Tibial artery (tissue), 4 donors: ENCODE results near the gene ZBTB7A.

Source experiments
- DNase-seq, 2 donors: peaks; one replicate each; pipeline ENCODE4 v3.0.0-alpha.2; 2019
- H3K27ac ChIP-seq, 2 donors: fragments of 200-600 bp; sonication (generic) in 1 of 2; 1 replicate in 1 of 2; 2 replicates in 1 of 2; pipeline ENCODE4 v1.5.1; 2018 to 2019; ENCODE audit warnings: mild to moderate bottlenecking in 1 of 2
- H3K27me3 ChIP-seq, 2 donors: fragments of 200-600 bp; sonication (generic) in 1 of 2; one replicate each; pipeline versions ENCODE4 v1.5.1 to v1.6.0; 2016 to 2019
- H3K36me3 ChIP-seq, 3 donors: fragments of 200-600 bp; sonication (generic) in 2 of 3; one replicate each; pipeline ENCODE4 v1.5.1; 2016 to 2019; ENCODE audit warnings: mild to moderate bottlenecking in 2 of 3
- H3K4me1 ChIP-seq, 4 donors: fragments of 200-600 bp; sonication (generic) in 2 of 4; 1 replicate in 3 of 4; 2 replicates in 1 of 4; pipeline ENCODE4 v1.5.1; 2016 to 2019
- H3K4me3 ChIP-seq, 2 donors: fragments of 200-600 bp; sonication (generic) in 1 of 2; 1 replicate in 1 of 2; 2 replicates in 1 of 2; pipeline ENCODE4 v1.5.1; 2018 to 2019; ENCODE audit warnings: mild to moderate bottlenecking in 2 of 2
- H3K9me3 ChIP-seq, 3 donors: fragments of 200-600 bp; sonication (generic) in 1 of 3; one replicate each; pipeline ENCODE4 v1.5.1; 2016 to 2019
- intact Hi-C: fragments of 100-400 bp; cut with DNase I; formaldehyde crosslinking; loops from one replicate; pipeline ENCODE4 v1.15.0; 2023; ENCODE audit warnings: low total_unique reads
- TF ChIP-seq, protein P1 (sequence below), 2 experiments: fragments of 200-600 bp in 1 of 2; fragments of 450-650 bp in 1 of 2; IDR thresholded peaks; one replicate each; pipeline ENCODE4 v1.5.1; 2017 to 2019; ENCODE audit warnings: antibody characterized with exemption in 2 of 2, mild to moderate bottlenecking in 1 of 2, moderate library complexity in 1 of 2

ZBTB7A gene

DNA sequence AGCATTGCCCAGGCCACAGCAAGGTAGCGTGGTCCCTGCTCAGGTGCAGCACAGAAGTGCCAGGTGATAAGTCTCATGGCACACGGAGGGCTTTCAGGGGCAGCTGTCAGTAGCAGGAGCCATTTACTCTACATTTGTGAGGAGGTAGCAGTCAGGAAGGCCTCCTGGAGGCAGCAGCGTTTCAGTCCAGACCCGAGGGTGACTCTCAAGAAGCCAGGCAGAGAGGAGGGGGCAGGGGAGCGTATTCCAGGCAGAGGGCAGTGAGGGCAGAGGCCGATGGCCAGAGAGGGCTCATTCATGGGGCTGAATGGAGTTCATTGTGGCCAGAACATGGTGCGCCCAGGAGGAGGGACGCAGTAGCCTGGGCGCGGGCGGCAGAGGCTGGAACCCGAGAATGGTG is 50.2 kb downstream of the ZBTB7A start:
- no peak overlapping the region for H3K4me3 ChIP-seq
- H3K9me3 ChIP-seq = no peaks in the 10 kb centered on the region
- TF ChIP-seq, protein P1, sequence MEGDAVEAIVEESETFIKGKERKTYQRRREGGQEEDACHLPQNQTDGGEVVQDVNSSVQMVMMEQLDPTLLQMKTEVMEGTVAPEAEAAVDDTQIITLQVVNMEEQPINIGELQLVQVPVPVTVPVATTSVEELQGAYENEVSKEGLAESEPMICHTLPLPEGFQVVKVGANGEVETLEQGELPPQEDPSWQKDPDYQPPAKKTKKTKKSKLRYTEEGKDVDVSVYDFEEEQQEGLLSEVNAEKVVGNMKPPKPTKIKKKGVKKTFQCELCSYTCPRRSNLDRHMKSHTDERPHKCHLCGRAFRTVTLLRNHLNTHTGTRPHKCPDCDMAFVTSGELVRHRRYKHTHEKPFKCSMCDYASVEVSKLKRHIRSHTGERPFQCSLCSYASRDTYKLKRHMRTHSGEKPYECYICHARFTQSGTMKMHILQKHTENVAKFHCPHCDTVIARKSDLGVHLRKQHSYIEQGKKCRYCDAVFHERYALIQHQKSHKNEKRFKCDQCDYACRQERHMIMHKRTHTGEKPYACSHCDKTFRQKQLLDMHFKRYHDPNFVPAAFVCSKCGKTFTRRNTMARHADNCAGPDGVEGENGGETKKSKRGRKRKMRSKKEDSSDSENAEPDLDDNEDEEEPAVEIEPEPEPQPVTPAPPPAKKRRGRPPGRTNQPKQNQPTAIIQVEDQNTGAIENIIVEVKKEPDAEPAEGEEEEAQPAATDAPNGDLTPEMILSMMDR (IDR thresholded peaks at IDR 0.05) = no peak
- H3K27me3 ChIP-seq = no peaks in the 10 kb centered on the region
- intact Hi-C loops = no loop called here
- no peak for DNase-seq
- peak overlapping the region in 1 of 2 donors; percentile 66 for H3K27ac ChIP-seq
- H3K36me3 ChIP-seq = peaks cover 12 to 40% (median 38%) of the 10 kb centered on the region in 3 donors
- H3K4me1 ChIP-seq = peaks cover 0 to 42% (median 29%) of the 10 kb centered on the region in 4 donors

DNA sequence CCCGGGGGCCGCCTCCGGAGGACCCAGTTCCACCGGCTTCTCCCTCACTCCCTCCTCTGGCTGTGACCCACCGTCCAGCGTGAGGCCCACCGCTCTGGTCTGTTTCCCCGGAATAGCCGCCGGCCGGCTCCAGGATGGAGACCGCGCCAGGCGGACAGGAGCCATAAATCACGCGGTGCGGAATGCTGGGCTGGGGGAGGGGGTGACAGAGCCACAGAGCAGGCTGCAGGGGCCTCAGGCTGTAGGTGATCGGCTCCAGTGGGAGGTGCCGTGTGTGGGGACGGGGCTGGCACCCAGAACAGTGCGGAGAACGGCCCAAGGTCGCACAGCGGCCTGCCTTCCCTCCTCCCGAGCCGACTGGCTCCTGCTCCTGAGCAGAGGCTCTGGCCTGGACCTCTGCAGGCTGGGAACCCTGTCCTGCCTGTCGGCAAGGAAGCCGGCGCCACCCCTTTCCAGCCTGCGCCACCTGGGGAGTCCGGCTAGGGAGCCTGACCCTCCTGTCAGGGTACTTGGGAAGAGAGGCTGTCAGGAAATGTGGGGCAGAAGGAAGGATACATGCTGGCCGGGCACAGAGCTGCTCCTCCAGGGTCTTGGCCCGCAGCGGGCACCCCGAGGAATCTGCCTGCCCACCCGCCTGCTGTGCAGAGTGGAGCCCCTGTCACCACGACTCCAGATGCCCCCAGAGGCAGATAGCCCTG is 50.8 kb downstream of the ZBTB7A start:
- intact Hi-C loops = no loop called here
- TF ChIP-seq, protein P1 (IDR thresholded peaks at IDR 0.05) = no peak
- no peak for DNase-seq
- H3K4me1 ChIP-seq = peaks cover 0 to 48% (median 35%) of the 10 kb centered on the region in 4 donors
- H3K4me3 ChIP-seq = peak overlapping the region; percentile 14 to 33
- H3K27me3 ChIP-seq = no peaks in the 10 kb centered on the region
- H3K27ac ChIP-seq = peak overlapping the region; percentile 66
- H3K36me3 ChIP-seq = peaks cover 12 to 43% (median 40%) of the 10 kb centered on the region in 3 donors
- no peaks in the 10 kb centered on the region for H3K9me3 ChIP-seq

DNA sequence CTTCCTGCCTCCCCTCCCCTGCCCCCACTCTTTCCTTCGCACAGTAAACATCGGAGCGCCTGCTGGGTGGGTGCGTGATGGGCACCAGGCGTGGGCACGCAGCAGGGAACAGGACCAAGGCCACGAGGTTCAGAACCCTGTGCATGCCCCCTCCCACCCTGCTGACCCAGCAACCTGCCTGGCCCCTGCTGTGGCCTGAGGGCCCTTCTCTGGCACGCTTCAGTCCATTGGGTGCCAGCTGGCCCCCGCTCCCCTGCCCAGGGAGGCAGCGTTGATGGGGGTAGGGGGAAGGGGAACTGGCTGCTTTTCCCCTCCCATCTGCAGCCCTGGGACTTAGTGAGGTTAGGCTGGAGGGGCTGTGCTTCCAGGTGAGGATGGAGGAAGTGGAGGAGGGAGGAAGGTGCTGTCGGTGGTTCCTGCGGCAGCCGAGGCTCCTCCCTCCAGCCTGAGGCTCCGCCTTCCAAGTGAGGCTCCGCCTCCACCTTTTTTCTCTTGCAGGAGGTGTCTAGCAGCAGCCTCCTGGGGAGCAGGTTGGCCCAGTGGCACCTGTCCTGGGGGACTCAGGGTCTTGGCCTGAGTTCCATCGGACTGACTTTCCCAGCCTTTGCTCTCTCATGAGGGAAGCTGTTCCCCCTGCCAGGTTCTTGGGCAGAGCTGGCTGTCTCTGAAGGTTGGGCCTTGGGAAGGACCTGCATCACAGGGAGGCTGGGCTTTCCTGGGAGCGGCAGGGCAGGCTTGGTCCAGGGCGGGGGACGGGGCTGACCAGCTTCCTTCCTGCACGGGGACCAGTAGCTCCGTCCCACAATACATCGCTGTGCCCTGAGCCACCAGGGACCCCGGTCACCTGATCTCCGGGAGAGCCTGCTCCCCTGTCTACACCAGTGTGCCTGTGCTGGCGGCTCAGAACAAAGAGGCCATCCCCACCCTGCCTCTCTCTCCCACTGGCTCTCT is 51.9 kb downstream of the ZBTB7A start:
- H3K4me1 ChIP-seq = peaks cover 0 to 58% (median 46%) of the 10 kb centered on the region in 4 donors
- intact Hi-C loops = no loop called here
- DNase-seq = no peak
- no peaks in the 10 kb centered on the region for H3K9me3 ChIP-seq
- H3K4me3 ChIP-seq = peak overlapping the region; percentile 14 to 33
- peaks cover 12 to 50% (median 40%) of the 10 kb centered on the region in 3 donors for H3K36me3 ChIP-seq
- H3K27ac ChIP-seq = peak overlapping the region; percentile 66
- H3K27me3 ChIP-seq = no peaks in the 10 kb centered on the region
- TF ChIP-seq, protein P1 (IDR thresholded peaks at IDR 0.05) = no peak

DNA sequence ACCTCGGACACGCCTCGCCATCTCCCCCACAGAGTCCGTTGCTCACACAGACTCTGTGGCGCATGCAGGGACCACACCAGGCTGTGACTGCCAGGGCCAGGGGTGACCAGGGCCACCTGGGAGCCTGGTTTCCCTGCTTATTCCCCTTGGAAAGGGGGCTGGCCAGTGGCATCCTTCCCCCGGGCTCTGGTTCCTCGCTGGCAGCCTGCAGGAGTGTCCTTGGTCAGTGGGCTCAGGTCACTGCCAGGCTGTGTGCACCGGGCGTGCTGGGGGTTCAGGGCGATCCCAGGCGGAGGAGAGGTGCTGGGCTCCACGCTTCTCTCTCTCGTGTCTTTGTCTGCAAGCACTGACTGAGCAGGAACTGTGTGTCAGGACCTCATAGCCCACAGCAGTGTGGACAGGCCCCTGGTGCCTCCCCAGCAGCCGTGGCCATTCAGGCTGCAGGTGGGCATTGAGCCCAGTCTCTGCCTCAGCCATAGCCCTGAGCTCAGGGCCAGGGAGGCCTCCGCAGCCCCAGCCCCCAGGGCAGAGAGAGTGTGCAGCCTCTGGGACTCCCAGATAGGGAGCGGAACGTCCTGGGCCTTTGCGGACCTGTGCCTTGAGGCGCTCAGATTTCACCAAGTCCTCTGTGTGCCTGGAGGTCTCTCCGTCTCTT is 52.7 kb downstream of the ZBTB7A start:
- Histone ChIP-seq H3K27me3 (no peaks in the 10 kb centered on the region), H3K27ac (no peak overlapping the region), H3K36me3 (peaks cover 12 to 50% (median 33%) of the 10 kb centered on the region in 3 donors), H3K9me3 (no peaks in the 10 kb centered on the region), H3K4me3 (no peak overlapping the region), H3K4me1 (peaks cover 0 to 65% (median 48%) of the 10 kb centered on the region in 4 donors)
- intact Hi-C loops = no loop called here
- TF ChIP-seq, protein P1 (IDR thresholded peaks at IDR 0.05) = no peak
- DNase-seq = no peak

DNA sequence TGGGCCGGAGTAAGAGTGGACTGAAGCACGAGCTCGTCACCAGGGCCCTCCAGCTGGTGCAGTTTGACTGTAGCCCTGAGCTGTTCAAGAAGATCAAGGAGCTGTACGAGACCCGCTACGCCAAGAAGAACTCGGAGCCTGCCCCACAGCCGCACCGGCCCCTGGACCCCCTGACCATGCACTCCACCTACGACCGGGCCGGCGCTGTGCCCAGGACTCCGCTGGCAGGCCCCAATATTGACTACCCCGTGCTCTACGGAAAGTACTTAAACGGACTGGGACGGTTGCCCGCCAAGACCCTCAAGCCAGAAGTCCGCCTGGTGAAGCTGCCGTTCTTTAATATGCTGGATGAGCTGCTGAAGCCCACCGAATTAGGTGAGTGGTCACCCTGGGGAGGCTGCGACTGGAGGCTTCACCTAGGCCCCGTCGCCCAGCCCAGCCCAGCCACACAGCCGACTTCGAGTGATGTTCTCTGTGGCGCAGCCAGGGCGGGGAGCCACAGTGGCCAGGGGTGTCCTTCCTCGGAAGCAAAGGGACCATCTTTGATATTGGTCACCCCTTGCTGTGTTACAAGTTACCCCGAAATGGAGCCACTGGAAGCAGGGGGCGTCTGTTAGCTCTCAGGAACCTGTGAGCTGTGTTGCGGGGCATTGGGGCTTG is 53.6 kb downstream of the ZBTB7A start:
- Histone ChIP-seq H3K4me1 (peaks cover 0 to 74% (median 55%) of the 10 kb centered on the region in 4 donors), H3K9me3 (no peaks in the 10 kb centered on the region), H3K4me3 (no peak overlapping the region), H3K36me3 (peaks cover 12 to 41% (median 24%) of the 10 kb centered on the region in 3 donors), H3K27me3 (no peaks in the 10 kb centered on the region), H3K27ac (no peak overlapping the region)
- TF ChIP-seq, protein P1 (IDR thresholded peaks at IDR 0.05) = no peak
- no peak for DNase-seq
- intact Hi-C loops = no loop called here
